Measurements from ENCODE around the gene SETBP1.

The SETBP1 gene

DNA sequence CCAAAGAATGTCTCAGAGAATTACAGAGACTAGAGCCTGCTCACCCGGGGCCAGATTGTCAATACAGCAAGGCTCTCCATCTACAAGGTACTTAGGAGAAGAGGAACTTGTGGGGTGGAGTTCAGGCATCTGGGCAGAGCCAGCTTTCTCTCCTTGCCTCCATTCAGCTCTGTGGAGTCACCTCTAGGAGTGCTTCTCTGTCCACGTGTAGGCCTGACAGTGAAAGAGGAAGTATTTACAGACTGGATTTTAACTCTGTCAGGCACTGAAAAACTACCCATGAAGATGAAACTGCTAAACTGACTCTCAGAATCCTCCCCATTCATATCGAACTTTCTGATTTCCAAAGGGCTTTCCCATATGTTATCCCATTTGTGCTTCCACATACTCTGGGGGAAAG is 315.6 kb downstream of the SETBP1 start:
- H3K79me2 ChIP-seq (ENCODE audit: control insufficient read depth, insufficient read depth, low read length, unreplicated experiment), result no peaks in the 10 kb centered on the region

GRCh38 chr18:44997174-44997573 is 316.5 kb downstream of the SETBP1 start:
- no peak overlapping the region for H3K4me3 ChIP-seq (ENCODE audit: low read depth, low read length)
- H3K79me2 ChIP-seq (ENCODE audit: control insufficient read depth, insufficient read depth, low read length, unreplicated experiment), result no peaks in the 10 kb centered on the region
- H3K27me3 ChIP-seq (ENCODE audit: insufficient read depth, low read length), result no peaks in the 10 kb centered on the region
- no peak overlapping the region for H2AFZ ChIP-seq (ENCODE audit: low read length, unreplicated experiment)
- no peaks in the 10 kb centered on the region for H3K36me3 ChIP-seq (ENCODE audit: insufficient read depth, low read length)
- H3K27ac ChIP-seq (ENCODE audit: low read depth, low read length), result no peak overlapping the region
- H3K4me1 ChIP-seq (ENCODE audit: control insufficient read depth, insufficient read depth, low read length, unreplicated experiment), result no peaks in the 10 kb centered on the region

More for the DNA sequence above, 315.6 kb downstream of the SETBP1 start:
- Histone ChIP-seq H3K27ac (ENCODE audit: low read depth, low read length) (no peak overlapping the region), H3K36me3 (ENCODE audit: insufficient read depth, low read length) (no peaks in the 10 kb centered on the region), H3K4me3 (ENCODE audit: low read depth, low read length) (no peak overlapping the region), H3K4me1 (ENCODE audit: control insufficient read depth, insufficient read depth, low read length, unreplicated experiment) (no peaks in the 10 kb centered on the region), H2AFZ (ENCODE audit: low read length, unreplicated experiment) (no peak overlapping the region), H3K27me3 (ENCODE audit: insufficient read depth, low read length) (no peaks in the 10 kb centered on the region)

- H3K27me3 ChIP-seq (ENCODE audit: insufficient read depth, low read length), result no peaks in the 10 kb centered on the region
- H3K27ac ChIP-seq (ENCODE audit: low read depth, low read length), result no peak overlapping the region
- no peaks in the 10 kb centered on the region for H3K79me2 ChIP-seq (ENCODE audit: control insufficient read depth, insufficient read depth, low read length, unreplicated experiment)
- H2AFZ ChIP-seq (ENCODE audit: low read length, unreplicated experiment), result no peak overlapping the region
- H3K4me1 ChIP-seq (ENCODE audit: control insufficient read depth, insufficient read depth, low read length, unreplicated experiment), result no peaks in the 10 kb centered on the region
- no peaks in the 10 kb centered on the region for H3K36me3 ChIP-seq (ENCODE audit: insufficient read depth, low read length)
- H3K4me3 ChIP-seq (ENCODE audit: low read depth, low read length), result no peak overlapping the region
Observed at GRCh38 chr18:44998360-44998759, 317.7 kb downstream of the SETBP1 start.

GRCh38 chr18:45004546-45005080 is 323.9 kb downstream of the SETBP1 start:
- H3K27ac ChIP-seq (ENCODE audit: low read depth, low read length), result no peak overlapping the region
- H2AFZ ChIP-seq (ENCODE audit: low read length, unreplicated experiment), result no peak overlapping the region
- no peak overlapping the region for H3K4me3 ChIP-seq (ENCODE audit: low read depth, low read length)
- no peaks in the 10 kb centered on the region for H3K79me2 ChIP-seq (ENCODE audit: control insufficient read depth, insufficient read depth, low read length, unreplicated experiment)
- H3K27me3 ChIP-seq (ENCODE audit: insufficient read depth, low read length), result no peaks in the 10 kb centered on the region
- no peaks in the 10 kb centered on the region for H3K36me3 ChIP-seq (ENCODE audit: insufficient read depth, low read length)
- no peaks in the 10 kb centered on the region for H3K4me1 ChIP-seq (ENCODE audit: control insufficient read depth, insufficient read depth, low read length, unreplicated experiment)

GRCh38 chr18:45006934-45007333 is 326.2 kb downstream of the SETBP1 start:
- Histone ChIP-seq H2AFZ (ENCODE audit: low read length, unreplicated experiment) (no peak overlapping the region), H3K79me2 (ENCODE audit: control insufficient read depth, insufficient read depth, low read length, unreplicated experiment) (no peaks in the 10 kb centered on the region), H3K27me3 (ENCODE audit: insufficient read depth, low read length) (no peaks in the 10 kb centered on the region), H3K27ac (ENCODE audit: low read depth, low read length) (no peak overlapping the region), H3K4me1 (ENCODE audit: control insufficient read depth, insufficient read depth, low read length, unreplicated experiment) (no peaks in the 10 kb centered on the region), H3K4me3 (ENCODE audit: low read depth, low read length) (no peak overlapping the region), H3K36me3 (ENCODE audit: insufficient read depth, low read length) (no peaks in the 10 kb centered on the region)

DNA sequence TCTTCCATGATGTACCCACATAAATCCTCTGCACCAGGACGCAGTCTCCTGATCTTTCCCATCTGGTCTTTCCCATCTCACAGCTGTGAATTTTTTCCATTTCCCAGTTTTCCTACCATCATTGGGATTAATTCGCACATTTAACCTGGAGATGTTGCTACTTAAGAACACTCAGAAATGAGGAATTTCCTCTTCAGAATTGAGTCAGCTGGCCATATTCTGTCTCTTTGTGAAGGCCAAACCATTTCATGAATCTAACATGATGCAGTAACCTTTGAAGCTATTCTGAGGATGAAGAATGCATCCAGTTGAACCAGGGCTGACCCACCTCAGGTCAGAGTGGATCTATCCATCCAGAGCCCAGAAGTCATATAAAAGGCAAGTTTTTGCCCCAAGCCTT is 326.8 kb downstream of the SETBP1 start:
- no peak overlapping the region for H3K4me3 ChIP-seq (ENCODE audit: low read depth, low read length)
- H2AFZ ChIP-seq (ENCODE audit: low read length, unreplicated experiment), result no peak overlapping the region
- H3K4me1 ChIP-seq (ENCODE audit: control insufficient read depth, insufficient read depth, low read length, unreplicated experiment), result no peaks in the 10 kb centered on the region
- no peaks in the 10 kb centered on the region for H3K27me3 ChIP-seq (ENCODE audit: insufficient read depth, low read length)
- no peaks in the 10 kb centered on the region for H3K36me3 ChIP-seq (ENCODE audit: insufficient read depth, low read length)
- H3K79me2 ChIP-seq (ENCODE audit: control insufficient read depth, insufficient read depth, low read length, unreplicated experiment), result no peaks in the 10 kb centered on the region
- H3K27ac ChIP-seq (ENCODE audit: low read depth, low read length), result no peak overlapping the region

- Histone ChIP-seq H3K36me3 (ENCODE audit: insufficient read depth, low read length) (no peaks in the 10 kb centered on the region), H3K79me2 (ENCODE audit: control insufficient read depth, insufficient read depth, low read length, unreplicated experiment) (no peaks in the 10 kb centered on the region), H3K4me3 (ENCODE audit: low read depth, low read length) (no peak overlapping the region), H2AFZ (ENCODE audit: low read length, unreplicated experiment) (no peak overlapping the region), H3K27ac (ENCODE audit: low read depth, low read length) (no peak overlapping the region), H3K27me3 (ENCODE audit: insufficient read depth, low read length) (no peaks in the 10 kb centered on the region), H3K4me1 (ENCODE audit: control insufficient read depth, insufficient read depth, low read length, unreplicated experiment) (peaks cover 4% of the 10 kb centered on the region)
Observed at GRCh38 chr18:45008694-45009413, 328.2 kb downstream of the SETBP1 start.

- H2AFZ ChIP-seq (ENCODE audit: low read length, unreplicated experiment), result no peak overlapping the region
- no peak overlapping the region for H3K27ac ChIP-seq (ENCODE audit: low read depth, low read length)
- no peak overlapping the region for H3K4me3 ChIP-seq (ENCODE audit: low read depth, low read length)
- peaks cover 12% of the 10 kb centered on the region for H3K4me1 ChIP-seq (ENCODE audit: control insufficient read depth, insufficient read depth, low read length, unreplicated experiment)
- H3K36me3 ChIP-seq (ENCODE audit: insufficient read depth, low read length), result no peaks in the 10 kb centered on the region
- H3K79me2 ChIP-seq (ENCODE audit: control insufficient read depth, insufficient read depth, low read length, unreplicated experiment), result no peaks in the 10 kb centered on the region
- no peaks in the 10 kb centered on the region for H3K27me3 ChIP-seq (ENCODE audit: insufficient read depth, low read length)
Observed at GRCh38 chr18:45009756-45010155, 329.1 kb downstream of the SETBP1 start.

DNA sequence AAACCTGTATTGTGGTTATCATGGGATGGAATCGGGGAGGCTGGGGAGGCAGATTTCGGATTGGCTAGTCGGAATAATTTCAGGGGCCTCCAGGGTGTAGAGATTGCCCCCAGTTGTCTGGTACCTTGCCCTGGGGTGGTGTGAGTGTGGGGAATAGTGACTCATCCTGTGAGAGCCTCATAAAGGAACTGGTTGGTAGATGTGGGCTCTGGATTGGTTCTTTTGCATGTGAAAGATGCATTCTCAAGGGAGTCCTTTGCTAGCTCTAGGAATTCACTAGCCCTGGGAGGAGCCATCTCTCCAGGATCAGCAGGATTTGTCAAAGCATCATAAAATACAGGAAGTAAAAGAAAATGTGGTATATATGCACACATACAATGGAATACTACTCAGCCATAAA is 331.6 kb downstream of the SETBP1 start:
- Histone ChIP-seq H3K4me1 (ENCODE audit: control insufficient read depth, insufficient read depth, low read length, unreplicated experiment) (peaks cover 31% of the 10 kb centered on the region), H3K36me3 (ENCODE audit: insufficient read depth, low read length) (no peaks in the 10 kb centered on the region), H2AFZ (ENCODE audit: low read length, unreplicated experiment) (no peak overlapping the region), H3K27ac (ENCODE audit: low read depth, low read length) (no peak overlapping the region), H3K79me2 (ENCODE audit: control insufficient read depth, insufficient read depth, low read length, unreplicated experiment) (no peaks in the 10 kb centered on the region), H3K4me3 (ENCODE audit: low read depth, low read length) (no peak overlapping the region), H3K27me3 (ENCODE audit: insufficient read depth, low read length) (no peaks in the 10 kb centered on the region)

DNA sequence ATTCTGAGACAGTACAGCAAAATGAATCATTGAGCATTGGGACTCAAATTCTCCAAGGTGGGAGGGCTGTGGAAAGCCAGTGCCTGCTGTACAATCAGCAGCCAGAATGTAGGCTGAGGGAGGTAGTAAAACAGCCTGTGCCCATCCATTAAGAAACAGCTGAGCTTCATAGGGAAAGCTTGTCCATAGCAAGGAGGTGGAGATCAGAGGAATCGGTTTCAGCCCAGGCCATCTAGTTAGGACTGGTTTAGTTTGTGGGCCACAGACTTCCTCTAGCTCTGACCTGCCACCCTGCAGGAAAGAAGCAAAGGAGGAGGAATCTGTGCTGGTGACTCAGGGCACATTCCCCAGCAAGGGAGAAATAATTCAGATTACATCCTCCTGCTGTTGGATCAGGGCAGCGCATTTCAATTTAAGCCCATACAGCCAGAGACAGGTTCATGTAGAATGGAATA is 333.4 kb downstream of the SETBP1 start:
- no peaks in the 10 kb centered on the region for H3K36me3 ChIP-seq (ENCODE audit: insufficient read depth, low read length)

DNA sequence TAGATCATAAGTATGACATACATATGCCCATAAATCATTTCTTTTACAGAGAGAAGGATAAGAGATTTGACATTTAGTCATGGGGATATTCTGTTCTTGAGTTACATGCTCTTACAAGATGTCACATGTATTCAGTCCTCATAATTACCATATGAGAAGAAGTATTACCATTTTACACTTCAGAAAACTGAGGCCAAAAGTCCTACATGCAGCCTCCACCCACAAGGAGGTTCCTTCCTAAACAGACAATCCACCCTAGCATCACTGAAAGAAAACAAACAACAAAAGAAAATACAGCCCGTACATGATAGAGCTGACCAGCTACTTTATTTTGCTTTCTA is 335.1 kb downstream of the SETBP1 start:
- no peak overlapping the region for H3K27ac ChIP-seq (ENCODE audit: low read depth, low read length)

More for the DNA sequence above, 333.4 kb downstream of the SETBP1 start:
- Histone ChIP-seq H3K4me1 (ENCODE audit: control insufficient read depth, insufficient read depth, low read length, unreplicated experiment) (peaks cover 33% of the 10 kb centered on the region), H3K27ac (ENCODE audit: low read depth, low read length) (peak overlapping the region; percentile 66), H3K79me2 (ENCODE audit: control insufficient read depth, insufficient read depth, low read length, unreplicated experiment) (no peaks in the 10 kb centered on the region), H3K4me3 (ENCODE audit: low read depth, low read length) (peak overlapping the region; percentile 0; the same call in 1 of the 2 replicates), H3K27me3 (ENCODE audit: insufficient read depth, low read length) (no peaks in the 10 kb centered on the region), H2AFZ (ENCODE audit: low read length, unreplicated experiment) (peak overlapping the region; percentile 49)

More for the DNA sequence above, 335.1 kb downstream of the SETBP1 start:
- H3K36me3 ChIP-seq (ENCODE audit: insufficient read depth, low read length), result no peaks in the 10 kb centered on the region
- peak overlapping the region; percentile 89 for H2AFZ ChIP-seq (ENCODE audit: low read length, unreplicated experiment)
- H3K79me2 ChIP-seq (ENCODE audit: control insufficient read depth, insufficient read depth, low read length, unreplicated experiment), result no peaks in the 10 kb centered on the region
- H3K4me1 ChIP-seq (ENCODE audit: control insufficient read depth, insufficient read depth, low read length, unreplicated experiment), result peaks cover 33% of the 10 kb centered on the region
- peak overlapping the region; percentile 48 for H3K4me3 ChIP-seq (ENCODE audit: low read depth, low read length)
- no peaks in the 10 kb centered on the region for H3K27me3 ChIP-seq (ENCODE audit: insufficient read depth, low read length)

All from ACC112 (cell line).